Adipocyte (in vitro differentiated cells): ENCODE measurements around the gene DNAH14.
A peak's percentile ranks its signal among the peaks of the same experiment; 100 is the strongest.
"Not testable (repeated sequence)": the region's sequence is repeated elsewhere in the genome, so short reads cannot be mapped to it uniquely, and the experiment has no call there.

Source experiments
- DNase-seq: peaks from one replicate; pipeline ENCODE4 v3.0.0-alpha.2; 2015; ENCODE audit warnings: low read depth
- H3K27me3 ChIP-seq: replicated peaks from 2 replicates; pipeline ENCODE4 v1.7.0; 2013; ENCODE audit warnings: mild to moderate bottlenecking, low read length, moderate library complexity; ENCODE audit not compliant: control insufficient read depth, insufficient read depth
- H3K36me3 ChIP-seq: 2 replicates; pipeline ENCODE4 v1.7.0; 2013; ENCODE audit warnings: low read length, mild to moderate bottlenecking, moderate library complexity; ENCODE audit not compliant: control insufficient read depth, insufficient read depth, severe bottlenecking
- H3K4me1 ChIP-seq: 2 replicates; pipeline ENCODE4 v1.7.0; 2013; ENCODE audit warnings: mild to moderate bottlenecking, low read length, moderate library complexity; ENCODE audit not compliant: control insufficient read depth, insufficient read depth
- H3K4me3 ChIP-seq: 2 replicates; pipeline ENCODE4 v1.7.0; 2013; ENCODE audit warnings: mild to moderate bottlenecking, low read length, moderate library complexity
- H3K9ac ChIP-seq: 2 replicates; pipeline ENCODE4 v1.7.0; 2013; ENCODE audit warnings: mild to moderate bottlenecking, low read length, moderate library complexity
- H3K9me3 ChIP-seq: 2 replicates; pipeline ENCODE4 v1.7.0; 2013; ENCODE audit warnings: mild to moderate bottlenecking, low read length, moderate library complexity; ENCODE audit not compliant: control insufficient read depth

DNAH14 gene

DNA sequence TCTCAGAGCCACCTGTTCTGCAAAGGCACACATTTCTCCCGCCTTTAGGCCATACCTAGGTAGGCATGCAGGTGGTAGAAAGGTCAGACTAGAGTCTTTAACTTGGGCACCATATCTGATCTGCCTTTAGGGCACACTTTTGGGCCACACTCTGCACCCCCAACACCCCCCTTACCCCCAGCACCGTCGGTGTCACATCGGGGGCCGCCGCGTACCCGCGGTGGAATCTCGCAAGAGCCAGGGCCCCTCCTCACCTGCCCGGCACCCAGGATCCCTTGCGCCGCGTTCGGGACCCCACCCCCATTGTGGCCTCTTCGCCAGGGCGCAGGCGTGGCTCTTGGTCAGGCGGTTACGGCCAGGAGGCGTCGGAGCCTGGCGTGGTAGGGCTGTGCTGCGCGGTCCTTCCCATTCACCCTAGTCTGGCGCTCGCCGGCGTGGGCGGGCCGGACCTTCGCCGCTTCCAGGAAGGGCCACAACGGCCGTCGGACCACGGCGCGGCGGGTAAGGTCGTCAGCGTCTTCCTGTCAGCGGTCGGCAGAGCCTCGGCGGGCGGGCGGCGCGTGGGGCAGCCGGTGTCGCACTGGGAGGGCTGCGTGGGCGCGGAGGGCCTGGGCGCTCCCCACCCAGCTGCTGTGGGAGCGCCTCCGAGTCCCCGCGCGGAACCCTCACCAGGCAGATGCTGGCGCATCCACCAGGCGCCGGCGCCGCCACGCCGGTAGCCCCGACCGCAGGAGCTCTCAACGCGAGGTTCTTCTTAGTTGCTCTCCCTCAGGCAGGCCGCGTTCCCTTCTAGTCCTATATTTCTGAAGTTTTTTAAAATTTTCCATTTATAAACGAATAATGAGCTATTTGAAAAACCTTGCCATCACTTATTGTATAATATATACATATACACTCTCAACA is at the start of gene DNAH14:
Gene DNAH14, plus strand, starts transcription at position 341 of the 903 bp plus-strand sequence. CDS start 23,028 bp downstream, outside the sequence.
- Histone ChIP-seq H3K9me3 (peaks cover 27% of the 10 kb centered on the region), H3K36me3 (no peaks in the 10 kb centered on the region), H3K4me3 (peak within 1 kb of the TSS; percentile 86), H3K27me3 (no peaks in the 10 kb centered on the region), H3K9ac (peak within 1 kb of the TSS; percentile 86), H3K4me1 (peaks cover 6% of the 10 kb centered on the region)
- peak; percentile 76 for DNase-seq

DNA sequence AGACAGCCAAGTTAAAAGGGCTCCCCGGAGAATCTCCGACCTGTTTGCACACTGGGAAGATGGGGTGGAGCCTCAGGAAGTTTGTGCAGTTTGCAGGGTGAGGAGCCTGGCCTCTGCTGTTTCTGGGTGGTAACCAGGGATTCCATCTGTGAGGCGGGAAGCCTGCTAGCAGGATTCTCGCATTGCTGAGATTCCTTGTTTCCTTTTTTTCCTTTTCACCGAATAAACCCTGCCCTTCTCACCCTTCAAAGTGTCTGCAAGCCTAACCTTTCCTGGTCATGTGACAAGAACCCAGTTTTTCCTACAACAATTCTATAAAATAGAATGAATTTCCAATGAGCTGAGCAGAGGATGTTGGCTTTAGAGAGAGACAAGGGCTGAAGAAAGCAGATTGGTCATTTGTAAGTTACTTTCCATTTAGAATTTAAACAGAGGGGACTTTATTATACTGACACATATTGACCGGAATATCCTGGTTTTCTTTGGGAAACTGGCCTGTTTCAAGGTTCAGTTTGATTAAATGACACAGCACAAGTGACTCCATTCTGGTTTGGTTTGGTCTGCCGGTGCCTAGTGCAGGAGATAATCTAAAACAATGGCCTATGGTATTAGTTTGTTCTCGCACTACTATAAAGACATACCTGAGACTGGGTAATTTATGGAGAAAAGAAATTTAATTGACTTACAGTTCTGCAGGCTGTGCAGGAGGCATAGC is 48.7 kb upstream of the DNAH14 start:
- Histone ChIP-seq H3K36me3 (no peaks in the 10 kb centered on the region), H3K9ac (no peak overlapping the region), H3K4me1 (peaks cover 23% of the 10 kb centered on the region), H3K27me3 (peaks cover 11% of the 10 kb centered on the region), H3K4me3 (no peak overlapping the region), H3K9me3 (peaks cover 8% of the 10 kb centered on the region)
- no peak for DNase-seq

DNA sequence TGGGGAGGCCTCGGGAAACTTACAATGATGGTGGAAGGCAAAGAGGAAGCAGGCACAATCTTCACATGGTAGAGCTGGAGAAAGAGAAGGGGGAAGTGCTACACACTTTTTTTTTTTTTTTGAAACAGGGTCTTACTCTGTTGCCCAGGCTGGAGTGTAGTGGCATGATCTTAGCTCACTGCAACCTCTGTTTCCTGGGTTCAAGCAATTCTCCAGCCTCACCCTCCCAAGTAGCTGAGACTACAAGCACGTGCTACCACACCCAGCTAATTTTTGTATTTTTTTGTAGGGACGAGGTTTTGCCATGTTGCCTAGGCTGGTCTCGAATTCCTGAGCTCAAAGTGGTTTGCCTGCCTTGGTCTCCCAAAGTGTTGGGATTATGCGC is 48.2 kb upstream of the DNAH14 start:
- DNase-seq, H3K36me3 ChIP-seq, H3K4me3 ChIP-seq, H3K9ac ChIP-seq: not testable (repeated sequence)
- H3K27me3 ChIP-seq: peaks cover 11% of the 10 kb centered on the region
- H3K9me3 ChIP-seq: peaks cover 11% of the 10 kb centered on the region
- peaks cover 23% of the 10 kb centered on the region for H3K4me1 ChIP-seq

GRCh38 chr1:224881762-224882211 is 47.7 kb upstream of the DNAH14 start:
- Histone ChIP-seq H3K9ac (no peak overlapping the region), H3K36me3 (no peaks in the 10 kb centered on the region), H3K27me3 (peaks cover 11% of the 10 kb centered on the region), H3K4me3 (no peak overlapping the region), H3K9me3 (peaks cover 11% of the 10 kb centered on the region), H3K4me1 (peaks cover 23% of the 10 kb centered on the region)
- DNase-seq: no peak

- Histone ChIP-seq H3K27me3 (peaks cover 11% of the 10 kb centered on the region), H3K4me3 (no peak overlapping the region), H3K9ac (no peak overlapping the region), H3K9me3 (peaks cover 11% of the 10 kb centered on the region), H3K36me3 (no peaks in the 10 kb centered on the region), H3K4me1 (peaks cover 23% of the 10 kb centered on the region)
- DNase-seq: no peak
These were observed 47.2 kb upstream of the DNAH14 start for GRCh38 chr1:224882264-224882663.

DNA sequence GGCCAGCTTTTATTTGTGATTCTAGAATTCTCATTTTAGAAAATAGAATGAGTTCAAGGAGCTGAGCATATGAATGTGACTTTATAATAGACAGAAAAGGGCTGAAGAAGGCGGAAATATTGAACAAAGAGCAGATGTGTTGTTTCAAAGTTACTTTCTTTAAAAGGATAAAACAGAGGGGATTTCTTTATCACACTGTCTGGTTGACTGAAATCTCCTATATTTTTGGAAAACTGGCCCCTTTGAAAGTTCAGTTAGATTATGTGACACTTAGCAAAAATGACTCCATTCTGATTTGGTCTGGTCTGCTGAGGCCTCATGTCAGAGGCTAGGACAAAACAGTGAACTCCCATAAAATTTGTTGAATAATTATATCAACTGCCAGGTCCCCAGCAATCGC is 46.4 kb upstream of the DNAH14 start:
- Histone ChIP-seq H3K9ac (no peak overlapping the region), H3K9me3 (peaks cover 11% of the 10 kb centered on the region), H3K4me1 (peaks cover 23% of the 10 kb centered on the region), H3K27me3 (peaks cover 11% of the 10 kb centered on the region), H3K4me3 (no peak overlapping the region), H3K36me3 (no peaks in the 10 kb centered on the region)
- no peak for DNase-seq

GRCh38 chr1:224884361-224884801 is 45.1 kb upstream of the DNAH14 start:
- H3K27me3 ChIP-seq: peaks cover 11% of the 10 kb centered on the region
- H3K4me1 ChIP-seq: peaks cover 16% of the 10 kb centered on the region
- DNase-seq: no peak
- no peak overlapping the region for H3K9ac ChIP-seq
- H3K9me3 ChIP-seq: peaks cover 11% of the 10 kb centered on the region
- H3K4me3 ChIP-seq: no peak overlapping the region
- H3K36me3 ChIP-seq: no peaks in the 10 kb centered on the region

GRCh38 chr1:224885376-224885775 is 44.1 kb upstream of the DNAH14 start:
- not testable (repeated sequence) for H3K36me3 ChIP-seq, H3K4me1 ChIP-seq, H3K4me3 ChIP-seq, H3K9ac ChIP-seq, DNase-seq
- peaks cover 11% of the 10 kb centered on the region for H3K9me3 ChIP-seq
- peaks cover 11% of the 10 kb centered on the region for H3K27me3 ChIP-seq

GRCh38 chr1:224894915-224895314 is 34.6 kb upstream of the DNAH14 start:
- Histone ChIP-seq H3K4me1 (no peaks in the 10 kb centered on the region), H3K9me3 (no peaks in the 10 kb centered on the region), H3K27me3 (no peaks in the 10 kb centered on the region), H3K36me3 (no peaks in the 10 kb centered on the region), H3K9ac (no peak overlapping the region), H3K4me3 (no peak overlapping the region)
- DNase-seq: peak; percentile 13

GRCh38 chr1:224896130-224896781 is 33.2 kb upstream of the DNAH14 start:
- no peak overlapping the region for H3K9ac ChIP-seq
- no peak overlapping the region for H3K4me3 ChIP-seq
- no peak for DNase-seq
- no peaks in the 10 kb centered on the region for H3K4me1 ChIP-seq
- no peaks in the 10 kb centered on the region for H3K36me3 ChIP-seq
- no peaks in the 10 kb centered on the region for H3K27me3 ChIP-seq
- no peaks in the 10 kb centered on the region for H3K9me3 ChIP-seq
